ENCODE data around the gene CCER1.

Gene CCER1

DNA sequence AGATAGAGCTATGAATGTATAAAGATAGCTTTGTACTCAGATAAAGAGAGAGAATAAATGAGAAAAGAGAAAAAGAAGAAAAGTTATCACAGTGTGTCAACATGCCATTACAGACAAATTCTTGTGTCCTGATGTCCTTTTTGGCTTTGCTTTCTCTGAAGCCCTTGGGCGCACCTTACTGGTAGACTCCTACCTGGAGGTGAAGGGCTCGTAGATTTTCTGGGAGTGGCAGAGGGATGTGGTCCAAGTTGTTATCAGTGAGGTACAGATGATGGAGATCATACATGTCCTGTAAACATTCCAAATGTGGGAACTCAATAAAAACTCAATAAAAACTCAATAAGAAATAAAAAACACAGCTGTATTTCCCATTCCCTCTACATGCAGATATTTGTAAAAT lies 14.9 kb upstream of the CCER1 start:
- no peak overlapping the region for H3K27ac ChIP-seq
- TF ChIP-seq, protein P1, sequence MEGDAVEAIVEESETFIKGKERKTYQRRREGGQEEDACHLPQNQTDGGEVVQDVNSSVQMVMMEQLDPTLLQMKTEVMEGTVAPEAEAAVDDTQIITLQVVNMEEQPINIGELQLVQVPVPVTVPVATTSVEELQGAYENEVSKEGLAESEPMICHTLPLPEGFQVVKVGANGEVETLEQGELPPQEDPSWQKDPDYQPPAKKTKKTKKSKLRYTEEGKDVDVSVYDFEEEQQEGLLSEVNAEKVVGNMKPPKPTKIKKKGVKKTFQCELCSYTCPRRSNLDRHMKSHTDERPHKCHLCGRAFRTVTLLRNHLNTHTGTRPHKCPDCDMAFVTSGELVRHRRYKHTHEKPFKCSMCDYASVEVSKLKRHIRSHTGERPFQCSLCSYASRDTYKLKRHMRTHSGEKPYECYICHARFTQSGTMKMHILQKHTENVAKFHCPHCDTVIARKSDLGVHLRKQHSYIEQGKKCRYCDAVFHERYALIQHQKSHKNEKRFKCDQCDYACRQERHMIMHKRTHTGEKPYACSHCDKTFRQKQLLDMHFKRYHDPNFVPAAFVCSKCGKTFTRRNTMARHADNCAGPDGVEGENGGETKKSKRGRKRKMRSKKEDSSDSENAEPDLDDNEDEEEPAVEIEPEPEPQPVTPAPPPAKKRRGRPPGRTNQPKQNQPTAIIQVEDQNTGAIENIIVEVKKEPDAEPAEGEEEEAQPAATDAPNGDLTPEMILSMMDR (conservative IDR thresholded peaks at IDR 0.05) = no peak

DNA sequence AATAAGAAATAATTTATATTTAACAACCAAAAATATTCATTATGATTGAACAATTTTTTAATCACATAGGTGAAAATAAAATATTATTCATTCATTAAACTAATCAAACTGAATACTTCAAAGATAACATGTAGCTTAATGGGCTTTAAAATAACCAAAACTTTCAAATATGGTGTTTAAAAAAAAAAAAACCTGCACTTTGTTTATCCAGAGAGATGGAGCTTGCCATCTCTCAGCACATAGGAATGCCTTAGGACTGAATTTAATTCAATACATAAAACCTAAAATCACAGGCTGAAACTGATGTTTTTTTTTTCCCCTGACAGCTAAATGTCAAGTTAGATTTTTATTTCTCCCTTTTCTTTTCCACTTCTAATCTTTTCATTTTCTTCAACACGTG lies 14.4 kb upstream of the CCER1 start:
- TF ChIP-seq, protein P1 (conservative IDR thresholded peaks at IDR 0.05) = no peak
- no peak overlapping the region for H3K27ac ChIP-seq

DNA sequence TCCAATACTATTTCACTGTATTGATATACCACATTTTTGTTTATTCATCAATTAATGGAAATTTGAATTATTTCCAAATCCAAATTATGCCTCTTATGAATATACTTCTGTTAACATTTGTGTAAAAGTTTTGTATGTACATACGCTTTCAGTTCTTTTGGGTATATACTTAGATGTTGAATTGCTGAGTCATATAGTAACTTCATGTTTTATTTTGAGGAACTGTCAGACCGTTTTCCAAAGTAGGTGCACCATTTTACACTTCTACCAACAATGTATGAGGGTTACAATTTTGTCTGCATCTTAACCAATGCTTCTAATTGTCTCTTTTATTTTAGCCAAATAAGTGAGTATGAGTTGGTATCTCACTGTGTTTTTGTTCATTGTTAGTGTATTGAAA lies 10.2 kb upstream of the CCER1 start:
- no peak overlapping the region for H3K27ac ChIP-seq
- TF ChIP-seq, protein P1 (conservative IDR thresholded peaks at IDR 0.05) = no peak

DNA sequence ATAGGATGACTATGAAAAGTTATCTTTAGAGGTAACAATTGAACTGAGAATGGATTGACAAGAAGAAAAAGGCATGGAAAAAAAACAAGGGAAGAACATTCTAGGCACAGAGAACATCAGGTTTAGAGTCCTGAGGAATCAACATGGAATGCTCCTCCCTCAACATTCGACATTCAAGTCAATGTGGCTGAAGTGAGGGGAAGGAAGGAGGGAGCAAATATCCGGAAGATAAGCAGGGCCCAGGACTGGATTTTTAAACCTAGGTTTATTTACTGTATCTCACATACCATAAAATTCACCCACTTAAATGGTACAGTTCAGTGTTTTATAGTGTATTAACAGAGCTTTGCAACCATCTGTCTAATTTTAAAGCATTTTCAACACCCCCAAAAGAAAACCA lies 9.6 kb upstream of the CCER1 start:
- H3K27ac ChIP-seq = no peak overlapping the region
- TF ChIP-seq, protein P1 (conservative IDR thresholded peaks at IDR 0.05) = no peak

DNA sequence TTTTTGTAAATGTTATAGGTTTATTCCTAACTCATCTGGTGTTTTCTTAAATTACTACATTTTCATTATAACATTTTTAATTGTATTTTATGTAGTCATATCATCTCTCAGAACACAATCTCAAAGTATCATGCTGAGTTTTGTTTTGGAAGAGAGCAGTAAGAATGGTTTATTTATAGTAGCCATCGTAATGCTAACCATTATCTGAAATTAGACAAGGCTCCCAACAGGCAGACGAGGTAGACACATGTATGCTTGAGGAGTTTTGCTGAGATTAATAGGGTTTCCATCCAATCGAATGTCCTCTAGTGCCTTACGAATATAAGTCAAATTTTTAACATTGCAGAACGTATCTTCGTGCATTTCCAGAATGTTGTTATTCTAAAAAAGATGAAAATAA lies 9.0 kb upstream of the CCER1 start:
- H3K27ac ChIP-seq = no peak overlapping the region
- TF ChIP-seq, protein P1 (conservative IDR thresholded peaks at IDR 0.05) = no peak

DNA sequence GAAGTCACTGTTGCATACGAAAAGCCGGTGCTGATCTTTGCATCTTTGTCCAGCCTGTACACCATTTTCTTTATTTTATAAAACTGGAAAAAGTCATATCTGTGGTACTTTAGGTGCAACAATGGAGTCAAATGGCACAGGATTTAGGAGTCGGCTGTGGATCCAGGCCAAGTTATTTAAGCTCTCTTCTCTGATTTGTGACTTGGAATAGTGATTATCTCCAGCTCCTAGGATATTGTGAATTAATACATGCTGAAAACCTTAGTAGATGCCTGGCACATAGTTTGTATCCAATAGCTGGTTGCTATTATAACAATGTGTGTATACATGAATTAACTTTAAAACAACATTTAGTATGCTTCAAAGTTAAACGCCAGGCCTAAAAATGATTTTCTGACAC lies 6.2 kb upstream of the CCER1 start:
- H3K27ac ChIP-seq = no peak overlapping the region
- TF ChIP-seq, protein P1 (conservative IDR thresholded peaks at IDR 0.05) = no peak

DNA sequence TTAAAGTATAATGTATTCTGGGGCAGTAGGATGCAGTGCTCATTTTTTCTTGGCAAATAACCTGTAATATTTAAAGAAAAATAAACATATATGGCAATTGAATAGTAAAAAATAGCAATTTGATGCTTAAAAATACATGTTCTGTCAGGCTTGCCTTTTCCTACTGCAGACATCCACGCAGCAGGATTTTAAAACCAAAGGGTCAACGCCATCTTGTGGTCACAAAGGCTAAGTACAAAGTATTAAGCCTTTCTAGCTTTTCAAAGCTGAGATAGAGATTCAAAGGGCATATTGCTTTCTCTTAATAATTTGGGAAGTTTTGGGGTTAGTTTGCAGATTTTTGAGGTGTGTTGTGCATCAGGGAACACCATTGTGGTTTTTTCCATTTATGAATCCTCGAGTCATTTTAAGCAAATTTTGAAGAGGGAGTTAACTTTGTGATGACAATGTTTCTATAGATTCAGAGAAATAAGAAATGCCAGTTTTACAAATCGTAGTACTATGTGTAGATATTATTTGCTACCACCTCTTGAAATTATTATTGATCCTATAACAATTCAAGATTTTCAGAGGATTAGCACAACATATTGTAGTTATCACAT lies 4.7 kb upstream of the CCER1 start:
- TF ChIP-seq, protein P1 (conservative IDR thresholded peaks at IDR 0.05) = peak; percentile 87
- no peak overlapping the region for H3K27ac ChIP-seq
